CD4-positive, alpha-beta T cell treated with Interleukin-4 for 1 hour (primary cell): ENCODE data around the gene ARHGAP12.
"Not testable (repeated sequence)": the region's sequence is repeated elsewhere in the genome, so short reads cannot be mapped to it uniquely, and the experiment has no call there.

ENCODE experiments used
- DNase-seq, 2 donors: peaks; one replicate each; pipeline ENCODE4 v3.0.0-alpha.2; 2020 to 2022

Gene ARHGAP12

GRCh38 chr10:31928549-31929260, at the start of gene ARHGAP12:
Gene ARHGAP12, minus strand, starts transcription at chr10:31928831. Its CDS starts 19,976 bp downstream, at chr10:31908855.
- peak; percentile 83 to 85 for DNase-seq

- no peak for DNase-seq
These were observed 49.5 kb upstream of the ARHGAP12 start for GRCh38 chr10:31978156-31978483.

GRCh38 chr10:31977440-31978155, 49.0 kb upstream of the ARHGAP12 start:
- peak in 1 of 2 donors; percentile 7 for DNase-seq

- no peak for DNase-seq
These were observed 46.6 kb upstream of the ARHGAP12 start for GRCh38 chr10:31975157-31975765.

GRCh38 chr10:31974434-31975124, 45.9 kb upstream of the ARHGAP12 start:
- DNase-seq, result no peak

GRCh38 chr10:31972519-31973041, 43.9 kb upstream of the ARHGAP12 start:
- no peak for DNase-seq

GRCh38 chr10:31969847-31970246, 41.2 kb upstream of the ARHGAP12 start:
- not testable (repeated sequence) for DNase-seq

GRCh38 chr10:31963589-31963980, 35.0 kb upstream of the ARHGAP12 start:
- no peak for DNase-seq

- DNase-seq, result no peak
These were observed 34.4 kb upstream of the ARHGAP12 start for GRCh38 chr10:31962826-31963588.

- DNase-seq, result peak in 1 of 2 donors; percentile 12
These were observed 32.8 kb upstream of the ARHGAP12 start for GRCh38 chr10:31961277-31962074.

- DNase-seq, result no peak
These were observed 31.0 kb upstream of the ARHGAP12 start for GRCh38 chr10:31959461-31960173.

- DNase-seq, result no peak
These were observed 30.2 kb upstream of the ARHGAP12 start for GRCh38 chr10:31958856-31959255.

- no peak for DNase-seq
These were observed 27.7 kb upstream of the ARHGAP12 start for GRCh38 chr10:31956200-31956946.

GRCh38 chr10:31954410-31955191, 26.0 kb upstream of the ARHGAP12 start:
- DNase-seq, result no peak

GRCh38 chr10:31953480-31953879, 24.8 kb upstream of the ARHGAP12 start:
- no peak for DNase-seq

GRCh38 chr10:31953080-31953479, 24.4 kb upstream of the ARHGAP12 start:
- no peak for DNase-seq

GRCh38 chr10:31952066-31952465, 23.4 kb upstream of the ARHGAP12 start:
- DNase-seq, result no peak

GRCh38 chr10:31949266-31949665, 20.6 kb upstream of the ARHGAP12 start:
- DNase-seq, result peak in 1 of 2 donors; percentile 38

- no peak for DNase-seq
These were observed 19.4 kb upstream of the ARHGAP12 start for GRCh38 chr10:31948021-31948420.
